HFFc6 (cell line): Measurements from ENCODE around the gene EHBP1. TPM values are rescaled to one million over a fixed set of nuclear protein-coding genes. Genes with fewer than 3 reads are reported as not detected.

ENCODE experiments used
- DNase-seq: peaks from one replicate; pipeline ENCODE4 v3.0.0-alpha.2; 2018
- H3K27ac Mint-ChIP-seq: 2 replicates; pipeline ENCODE4 v1.8.0; 2020; ENCODE audit warnings: mild to moderate bottlenecking, mixed read lengths
- H3K27me3 Mint-ChIP-seq: 2 replicates; pipeline ENCODE4 v1.8.0; 2021; ENCODE audit warnings: mild to moderate bottlenecking, moderate library complexity, mixed read lengths; ENCODE audit not compliant: insufficient read depth
- H3K36me3 Mint-ChIP-seq: 2 replicates; pipeline ENCODE4 v1.8.0; 2021; ENCODE audit warnings: low read depth, mixed read lengths
- H3K4me1 Mint-ChIP-seq: 2 replicates; pipeline ENCODE4 v1.8.0; 2020; ENCODE audit warnings: low read depth, mixed read lengths
- H3K4me3 Mint-ChIP-seq: 2 replicates; pipeline ENCODE4 v1.8.0; 2020; ENCODE audit warnings: mild to moderate bottlenecking, moderate library complexity, mixed read lengths
- H3K9me3 Mint-ChIP-seq: 2 replicates; pipeline ENCODE4 v1.8.0; 2020; ENCODE audit warnings: mild to moderate bottlenecking, mixed read lengths
- CTCF ChIP-seq: fragments of 200-600 bp; sonication (generic); IDR thresholded peaks from 2 replicates; pipeline ENCODE4 v1.5.0; 2021; ENCODE audit warnings: antibody characterized with exemption, mild to moderate bottlenecking
- total RNA-seq, 6 experiments: library from RNA; stranded (reverse); fragmentation: NEBNext Ultra II Directional; extraction: Animal tissue kit (Norgen Biotek cat#: 25700); gene quantifications; 2 replicates in 1 of 6; 3 replicates in 5 of 6; pipeline ENCODE4 v1.2.3, GENCODE V29; 2021

EHBP1 gene
- total RNA-seq, 6 experiments from 2014 or later: 72.7 to 87.3 (median 80.6) TPM

GRCh38 chr2:62733546-62733945, 28.0 kb downstream of the EHBP1 start:
- no peak for DNase-seq
- Mint-ChIP-seq H3K9me3 (peaks cover 16% of the 10 kb centered on the region), H3K4me3 (0 out of 2 replicates have a peak overlapping the region, but pooled peaks have one; percentile 3), H3K4me1 (peaks cover 40% of the 10 kb centered on the region), H3K27me3 (no peaks in the 10 kb centered on the region), H3K27ac (peak overlapping the region; percentile 35), H3K36me3 (peaks cover 41% of the 10 kb centered on the region)
- TF ChIP-seq CTCF: no peak

GRCh38 chr2:62736899-62737559, 31.5 kb downstream of the EHBP1 start:
- no peak for DNase-seq
- Mint-ChIP-seq H3K9me3 (peaks cover 6% of the 10 kb centered on the region), H3K27me3 (no peaks in the 10 kb centered on the region), H3K4me3 (no peak overlapping the region), H3K36me3 (peaks cover 16% of the 10 kb centered on the region), H3K4me1 (peaks cover 72% of the 10 kb centered on the region), H3K27ac (peak overlapping the region; percentile 32; the same call in 1 of the 2 replicates)
- no peak for TF ChIP-seq CTCF

- Mint-ChIP-seq H3K27ac (no peak overlapping the region), H3K4me1 (peaks cover 76% of the 10 kb centered on the region), H3K4me3 (no peak overlapping the region), H3K36me3 (peaks cover 5% of the 10 kb centered on the region; the same call in 1 of the 2 replicates), H3K27me3 (no peaks in the 10 kb centered on the region), H3K9me3 (no peaks in the 10 kb centered on the region)
- TF ChIP-seq CTCF: no peak
- no peak for DNase-seq
Measured at GRCh38 chr2:62738981-62739936, 33.7 kb downstream of the EHBP1 start.

- Mint-ChIP-seq H3K36me3 (peaks cover 5% of the 10 kb centered on the region; the same call in 1 of the 2 replicates), H3K4me3 (no peak overlapping the region), H3K9me3 (no peaks in the 10 kb centered on the region), H3K27ac (peak overlapping the region; percentile 36; the same call in 1 of the 2 replicates), H3K27me3 (no peaks in the 10 kb centered on the region), H3K4me1 (peaks cover 83% of the 10 kb centered on the region)
- no peak for DNase-seq
- TF ChIP-seq CTCF: no peak
Measured at GRCh38 chr2:62740221-62740620, 34.7 kb downstream of the EHBP1 start.

- peak overlapping the region; percentile 36 for H3K27ac Mint-ChIP-seq
- H3K4me1 Mint-ChIP-seq: peaks cover 89% of the 10 kb centered on the region
- H3K4me3 Mint-ChIP-seq: no peak overlapping the region
- DNase-seq: no peak
- no peak for TF ChIP-seq CTCF
- H3K9me3 Mint-ChIP-seq: no peaks in the 10 kb centered on the region
- H3K36me3 Mint-ChIP-seq: peaks cover 5% of the 10 kb centered on the region; the same call in 1 of the 2 replicates
- no peaks in the 10 kb centered on the region for H3K27me3 Mint-ChIP-seq
Measured at GRCh38 chr2:62741127-62741526, 35.6 kb downstream of the EHBP1 start.
